Measurements from ENCODE around the gene NKD1. TPM values are rescaled to one million over a fixed set of nuclear protein-coding genes. Genes with fewer than 3 reads are reported as not detected.

NKD1 gene
- total and polyA plus RNA-seq, 2 of the 8 experiments (the other 6 are each of a cell fraction or from before 2014, with no cell fraction given): 0.70 to 4.5 TPM

DNA sequence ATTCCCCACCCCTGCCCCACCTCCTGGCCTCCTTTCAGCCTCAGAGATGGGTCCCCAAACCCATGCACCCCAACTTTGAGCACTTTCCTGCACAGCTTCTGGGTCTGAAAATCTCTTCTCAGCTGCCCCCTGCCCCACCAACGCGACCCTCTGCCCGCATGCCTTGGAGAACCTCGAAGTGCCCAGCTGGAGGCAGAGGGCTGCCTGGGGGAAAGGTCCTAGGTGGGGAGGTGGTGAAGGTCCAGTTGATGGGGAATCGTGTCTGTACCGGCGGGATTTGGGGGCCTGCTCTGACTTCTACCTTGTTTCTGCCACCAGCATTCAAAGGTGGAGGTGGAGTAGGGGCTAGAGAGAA, 1.3 kb downstream of the NKD1 start (continued):
- TF ChIP-seq, protein P1, sequence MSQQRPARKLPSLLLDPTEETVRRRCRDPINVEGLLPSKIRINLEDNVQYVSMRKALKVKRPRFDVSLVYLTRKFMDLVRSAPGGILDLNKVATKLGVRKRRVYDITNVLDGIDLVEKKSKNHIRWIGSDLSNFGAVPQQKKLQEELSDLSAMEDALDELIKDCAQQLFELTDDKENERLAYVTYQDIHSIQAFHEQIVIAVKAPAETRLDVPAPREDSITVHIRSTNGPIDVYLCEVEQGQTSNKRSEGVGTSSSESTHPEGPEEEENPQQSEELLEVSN (IDR thresholded peaks at IDR 0.05): no peak
- TF ChIP-seq JUN (IDR thresholded peaks at IDR 0.05; ENCODE audit: low read depth, low read length) (no peak), KDM5A (IDR thresholded peaks at IDR 0.05; ENCODE audit: low read length) (no peak), SIRT6 (IDR thresholded peaks at IDR 0.05; ENCODE audit: low read length) (no peak), CTBP2 (IDR thresholded peaks at IDR 0.05; ENCODE audit: borderline replicate concordance, insufficient read depth, insufficient read length, low read length) (no peak)

All from H1 (cell line).